HG03175 (cell line): ENCODE results near the gene IRF6.

Experiments
- ATAC-seq: cut with Tn5 transposase; IDR thresholded peaks from one replicate; pipeline ENCODE4 v1.9.1; 2021; ENCODE audit warnings: mild to moderate bottlenecking, moderate library complexity; ENCODE audit not compliant: unreplicated experiment

IRF6 gene

DNA sequence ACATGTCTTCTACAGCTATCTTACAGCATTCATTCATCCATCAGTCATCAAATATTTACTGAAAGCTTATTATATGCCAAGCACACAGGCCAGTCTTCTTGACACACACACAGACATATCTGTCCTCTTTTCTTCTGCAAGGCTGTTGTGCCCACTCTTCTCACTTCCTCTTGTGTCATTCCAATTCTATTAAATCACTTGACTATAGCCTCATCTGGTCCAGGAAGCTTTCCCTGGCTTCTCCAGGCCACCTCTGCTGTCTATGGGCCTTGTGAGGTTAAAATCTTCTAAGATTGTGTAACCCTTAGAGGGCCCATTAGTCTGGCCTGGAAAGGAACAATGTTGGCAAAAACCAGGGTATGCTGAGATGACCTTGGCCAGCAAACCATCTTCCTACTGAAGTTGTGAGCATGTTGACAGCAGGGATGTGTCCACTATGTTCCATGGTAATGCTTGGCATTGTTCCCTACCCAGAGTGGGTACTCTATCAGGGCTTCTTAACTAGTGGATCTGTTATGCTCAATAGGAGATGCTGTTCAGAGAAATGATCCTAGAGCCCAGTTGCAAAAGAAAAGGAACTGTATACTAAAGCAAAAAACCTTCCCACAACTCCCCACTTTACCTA is 44.8 kb downstream of the IRF6 start:
- no peak for ATAC-seq

DNA sequence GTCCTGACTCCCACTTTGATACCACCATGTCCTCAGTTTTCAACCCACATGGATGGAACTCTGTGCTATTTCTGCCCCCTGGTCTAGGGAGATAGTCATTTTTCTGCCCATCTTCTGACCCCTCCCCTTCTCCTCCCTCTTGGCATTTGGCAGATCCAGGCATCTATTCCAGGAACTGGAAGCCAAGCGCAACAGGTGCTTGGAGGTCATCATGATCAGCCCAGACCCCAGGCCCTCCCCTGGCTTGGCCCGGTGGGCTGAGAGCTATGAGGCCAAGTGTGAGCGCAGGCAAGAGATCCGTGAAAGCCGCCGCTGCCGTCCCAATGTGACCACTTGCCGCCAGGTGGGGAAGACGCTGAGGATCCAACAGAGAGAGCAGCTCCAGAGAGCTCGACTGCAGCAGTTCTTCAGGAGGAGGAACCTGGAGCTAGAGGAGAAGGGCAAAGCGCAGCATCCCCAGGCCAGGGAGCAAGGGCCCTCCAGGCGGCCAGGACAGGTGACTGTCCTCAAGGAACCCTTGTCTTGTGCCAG is 46.0 kb downstream of the IRF6 start:
- ATAC-seq = no peak

DNA sequence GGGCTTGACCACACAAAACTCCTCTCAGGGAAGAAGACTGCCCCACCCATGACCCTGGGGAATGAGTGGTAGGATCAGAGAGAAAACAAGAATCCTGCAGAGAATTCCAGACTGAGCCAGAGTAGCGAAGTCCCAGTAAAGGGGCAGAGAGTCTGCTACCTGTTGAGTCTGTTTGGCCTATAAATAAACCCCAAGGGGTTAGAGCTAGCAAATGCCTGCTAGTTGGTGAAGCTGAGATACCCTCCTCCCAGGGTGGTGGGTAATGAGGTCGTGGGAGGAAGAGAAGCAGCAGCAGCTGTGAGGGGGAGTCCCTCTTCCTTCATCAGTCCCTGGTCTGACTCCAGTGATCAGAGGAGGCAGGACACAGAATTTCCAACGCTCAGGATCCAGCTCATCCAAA is 47.5 kb downstream of the IRF6 start:
- ATAC-seq = no peak

DNA sequence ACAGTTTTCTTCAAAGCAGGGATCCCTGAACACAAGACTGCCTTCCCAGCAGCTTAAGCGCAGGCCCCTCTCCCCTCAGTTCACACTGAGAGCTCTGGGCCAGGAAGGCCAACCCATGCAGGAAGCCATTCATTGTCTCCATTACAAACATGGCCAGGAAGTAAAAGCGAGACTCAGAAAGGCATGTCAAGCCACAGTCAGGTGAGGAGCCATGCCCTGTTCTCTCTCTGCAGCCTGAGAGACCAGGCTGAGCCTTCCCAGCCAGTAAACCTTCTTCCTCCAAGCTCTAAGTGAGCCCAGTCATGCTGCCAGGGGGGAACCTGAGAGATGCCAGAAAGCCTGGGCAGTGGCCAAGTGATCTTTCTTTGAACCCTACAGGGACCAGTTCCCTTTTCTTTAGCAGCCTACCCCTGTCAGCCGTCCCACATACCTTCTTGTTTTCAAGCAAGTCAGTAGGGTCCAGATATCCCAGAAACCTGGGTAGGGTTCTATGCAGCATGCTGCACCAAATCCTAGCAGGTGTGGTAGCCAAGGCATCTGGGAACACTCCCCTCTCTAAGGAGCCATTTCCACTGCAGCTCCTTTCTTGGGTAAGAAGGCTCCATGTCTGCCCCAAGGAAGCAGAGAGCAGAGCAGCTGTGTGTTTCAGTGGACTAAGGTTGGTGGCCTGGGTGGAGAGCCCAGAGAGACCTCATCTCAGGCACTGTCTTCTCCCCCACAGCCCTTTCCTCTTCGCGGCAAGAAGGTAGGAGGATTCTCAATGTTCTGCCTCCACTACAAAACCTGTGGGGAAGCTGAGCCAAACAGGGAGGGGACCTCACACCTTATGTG is 49.1 kb downstream of the IRF6 start:
- ATAC-seq = peak; percentile 40

DNA sequence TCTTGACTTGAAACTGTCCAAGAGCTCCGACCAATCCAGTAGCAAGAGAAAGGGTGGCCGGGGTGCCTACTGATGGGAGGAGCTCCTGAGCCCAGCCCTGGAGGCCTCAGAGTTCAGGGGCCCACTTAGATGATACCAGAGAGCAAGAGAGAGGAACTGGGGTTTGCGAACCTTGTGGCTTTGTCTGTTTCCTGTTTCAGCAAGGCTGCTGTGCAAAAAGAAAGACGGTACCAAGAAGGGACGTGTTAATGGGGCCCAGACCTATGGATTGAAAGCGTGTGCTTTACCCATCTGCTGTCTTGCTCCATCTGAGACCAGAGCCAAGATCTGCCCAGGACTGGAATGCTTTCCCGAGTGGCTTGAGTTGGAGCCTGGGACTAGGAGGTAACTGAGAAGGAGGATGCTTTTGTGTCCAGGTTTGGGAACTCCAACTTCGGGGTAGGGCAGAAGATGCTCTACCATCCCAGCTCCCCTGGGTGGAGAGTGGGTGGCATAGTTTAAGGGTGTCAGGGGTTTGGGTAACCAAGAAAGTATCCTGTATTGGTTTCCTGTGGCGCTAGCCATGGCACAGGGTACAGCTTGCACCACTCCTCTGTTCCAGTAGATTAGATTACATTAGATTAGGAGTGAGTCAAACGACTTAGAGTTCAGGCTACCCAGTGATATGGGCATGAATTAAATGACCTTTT is 49.9 kb downstream of the IRF6 start, which contains the start of gene TRAF3IP3:
Gene TRAF3IP3, plus strand, starts transcription at position 128 of the 689 bp plus-strand sequence. CDS start 3,987 bp downstream, outside the sequence.
- ATAC-seq = peak; percentile 81

DNA sequence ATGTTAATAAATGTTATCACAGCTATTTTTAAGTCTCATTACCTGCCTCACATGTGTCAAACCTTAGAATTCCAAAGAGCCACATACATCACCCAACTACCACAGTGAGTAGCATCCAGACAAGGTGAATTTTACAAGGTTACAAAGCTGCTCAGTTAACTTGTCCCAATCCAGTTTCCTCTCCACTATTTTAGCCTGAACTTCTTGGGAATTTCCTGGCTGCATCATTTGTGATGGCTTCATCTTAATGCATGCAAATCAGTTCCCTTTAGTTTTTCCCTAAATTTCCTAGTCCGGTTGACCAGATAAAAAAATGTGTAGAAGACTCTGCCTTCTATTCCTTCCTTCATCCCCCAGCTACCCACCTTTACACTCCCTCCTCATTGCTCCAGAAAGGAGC is 50.7 kb downstream of the IRF6 start:
- no peak for ATAC-seq

DNA sequence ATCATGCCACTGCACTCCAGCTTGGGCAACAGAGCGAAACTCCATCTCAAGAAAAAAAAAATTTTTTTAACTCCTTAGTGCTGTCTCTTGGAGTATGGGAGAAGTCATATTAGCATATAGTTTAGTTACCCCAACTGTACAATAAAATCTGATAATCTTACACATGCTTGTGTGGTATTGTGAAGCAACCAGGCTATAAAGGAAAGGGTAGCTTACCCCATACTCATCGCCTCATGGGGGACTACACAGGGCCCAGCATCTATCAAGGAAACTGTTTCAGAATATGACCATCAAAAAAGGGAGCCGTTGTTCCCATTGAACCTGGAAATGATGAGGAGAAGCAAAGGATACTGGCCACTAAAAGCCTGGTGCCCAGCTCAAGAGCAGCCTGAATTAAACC is 53.1 kb downstream of the IRF6 start:
- no peak for ATAC-seq

DNA sequence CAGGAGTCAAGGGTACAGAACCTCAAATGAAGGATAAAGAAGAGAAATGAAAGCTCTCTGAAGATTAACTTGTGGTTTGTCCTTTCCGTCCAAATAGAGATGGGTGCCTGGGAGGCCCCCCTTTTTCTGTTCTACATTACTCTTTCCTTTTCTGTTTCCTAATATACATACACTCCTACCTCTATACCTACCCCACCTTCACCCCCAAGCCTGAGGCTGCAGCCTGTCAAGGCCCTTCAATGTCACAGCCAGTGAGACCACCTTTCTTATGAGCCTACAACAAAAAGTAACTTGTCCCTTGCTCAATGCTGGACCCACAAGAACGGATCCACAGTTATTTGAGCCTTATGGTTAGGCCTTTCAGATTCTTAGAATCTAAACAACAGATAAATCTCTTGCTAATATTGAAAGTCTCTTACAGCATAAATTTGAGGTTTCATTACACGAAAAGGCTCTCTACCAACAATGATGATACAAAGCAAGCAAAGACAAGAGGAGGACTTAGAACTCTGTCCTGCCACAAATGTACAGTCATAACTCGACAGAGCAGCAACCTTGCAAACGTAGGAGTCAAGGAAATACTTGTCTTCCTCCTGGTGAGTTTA is 54.2 kb downstream of the IRF6 start:
- peak; percentile 39 for ATAC-seq

DNA sequence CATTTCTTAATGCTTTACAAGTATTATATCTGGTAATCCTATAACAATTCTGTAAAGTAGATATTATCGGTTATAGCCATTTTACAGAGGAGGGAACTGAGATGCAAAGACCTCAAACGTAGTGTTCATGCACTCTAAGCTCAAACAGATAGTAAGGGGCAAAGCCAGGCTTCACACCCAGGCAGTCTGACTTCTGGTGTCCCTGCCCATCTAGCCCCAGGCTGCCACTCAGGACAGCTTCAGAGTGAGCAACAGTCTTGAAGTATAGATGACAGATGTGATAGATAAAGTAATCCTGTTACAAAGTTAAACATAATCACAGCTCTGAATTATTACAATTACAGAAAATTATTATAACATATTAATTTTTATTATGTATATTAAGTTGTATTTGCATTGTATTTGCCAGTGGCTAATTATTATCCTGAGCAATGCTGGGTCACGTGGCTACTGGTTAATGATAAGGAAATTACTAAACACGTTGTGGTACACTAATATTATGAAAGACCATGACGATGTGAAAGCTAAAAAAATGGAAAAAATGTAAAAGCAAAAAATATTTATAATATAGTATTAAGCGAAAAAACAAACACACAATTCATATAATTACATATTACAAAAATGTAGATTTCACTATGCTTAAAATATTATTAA is 56.1 kb downstream of the IRF6 start:
- ATAC-seq = no peak

DNA sequence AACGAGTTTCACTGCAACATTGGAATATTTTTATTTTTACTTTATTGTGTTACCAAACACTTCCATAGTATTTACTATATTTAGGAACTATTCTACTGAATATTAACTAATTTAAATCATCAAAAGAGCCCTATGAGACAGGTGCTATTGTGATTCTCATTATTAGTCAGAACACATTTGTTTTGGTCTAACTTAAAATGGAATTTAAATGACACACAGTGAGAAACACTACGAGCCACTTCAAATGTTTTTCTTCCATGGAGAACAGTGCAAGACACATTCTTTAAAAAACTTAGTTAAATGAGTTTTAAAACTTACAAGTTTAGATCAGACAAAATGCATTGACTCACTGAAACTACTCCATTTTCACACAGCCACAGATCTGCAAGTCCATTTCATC is 56.7 kb downstream of the IRF6 start:
- no peak for ATAC-seq

DNA sequence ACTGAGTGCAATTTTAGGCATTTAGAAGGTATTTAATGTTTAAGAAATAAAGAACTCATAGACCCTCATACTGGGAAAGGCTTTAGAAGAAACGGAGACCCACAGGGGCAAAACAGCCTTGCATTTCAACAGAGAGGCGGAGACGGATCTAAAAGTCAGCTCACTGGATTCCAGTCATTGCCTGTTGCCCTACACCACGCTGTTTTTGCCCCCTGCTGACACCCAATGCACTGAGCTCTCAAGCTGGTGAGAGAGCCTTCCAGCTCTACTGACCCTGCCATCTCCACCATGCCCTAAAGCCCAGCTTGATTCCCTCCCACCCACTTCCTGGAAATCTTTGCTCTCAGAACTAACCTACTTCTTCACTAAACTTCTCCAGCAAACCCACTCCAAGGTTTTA is 57.3 kb downstream of the IRF6 start:
- ATAC-seq = no peak

DNA sequence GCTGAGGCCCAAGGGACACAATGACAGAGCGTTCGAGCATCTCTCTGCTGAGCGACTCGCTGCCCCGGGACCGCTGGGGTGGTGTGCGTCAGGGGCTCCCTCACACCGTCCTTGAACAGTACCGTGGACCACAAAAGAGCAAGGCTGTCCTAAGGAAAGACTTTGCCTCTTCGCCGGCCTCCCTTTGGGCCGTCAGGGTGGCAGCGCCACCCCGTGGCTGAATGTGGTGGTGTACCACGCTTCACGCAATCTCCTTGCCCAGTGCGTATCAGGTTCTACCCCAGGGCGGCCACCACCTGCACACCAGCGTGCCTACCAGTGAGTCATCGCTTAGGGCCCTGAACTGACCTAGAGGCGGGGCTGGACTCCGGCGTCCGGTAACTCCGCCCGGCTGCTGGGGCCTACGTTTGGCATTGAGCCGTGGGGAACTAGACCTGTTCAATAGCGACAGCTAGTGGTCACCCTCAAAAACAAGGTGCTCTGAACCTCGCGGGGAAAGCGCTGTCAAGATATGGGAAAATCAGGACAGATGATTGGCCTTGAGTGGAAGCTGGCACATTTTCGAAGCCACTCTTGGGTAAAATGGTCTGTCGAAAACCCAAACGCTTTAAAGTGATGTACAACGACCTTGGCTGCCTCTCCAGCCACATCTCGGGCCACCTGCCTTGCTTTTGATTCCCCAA is 58.2 kb downstream of the IRF6 start:
- ATAC-seq = peak; percentile 84

DNA sequence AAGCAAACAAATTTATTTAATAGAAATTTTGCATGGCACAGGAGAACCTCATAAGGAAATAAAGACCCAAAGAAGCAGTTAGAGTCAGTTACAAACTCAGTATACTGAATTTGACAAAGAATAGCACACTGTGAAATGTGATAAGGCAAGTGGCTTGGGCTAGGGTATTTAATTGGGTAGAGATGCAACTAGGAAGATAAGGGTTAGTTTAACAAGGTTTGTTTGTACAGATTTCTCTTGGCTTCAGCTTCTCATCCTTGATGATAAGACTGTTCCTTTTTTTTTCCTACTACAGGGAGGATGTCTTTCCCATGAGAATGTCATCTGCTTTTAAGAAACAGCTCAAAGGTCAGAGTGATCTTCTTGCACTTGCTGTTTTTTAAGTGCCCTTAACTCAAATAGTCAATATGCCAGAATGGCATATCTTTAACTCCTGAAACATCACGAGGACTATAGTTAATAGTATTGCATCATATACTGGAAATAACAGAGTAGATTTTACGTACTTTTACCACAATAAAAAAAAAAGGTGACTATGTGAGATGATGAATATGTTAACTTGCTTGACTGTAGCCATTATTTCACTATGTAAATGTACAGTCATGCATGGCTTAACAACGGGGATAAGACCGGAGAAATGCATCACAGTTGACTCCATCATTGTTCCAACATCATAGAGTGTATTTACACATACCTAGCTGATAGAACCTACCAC is 59.3 kb downstream of the IRF6 start:
- ATAC-seq = no peak

DNA sequence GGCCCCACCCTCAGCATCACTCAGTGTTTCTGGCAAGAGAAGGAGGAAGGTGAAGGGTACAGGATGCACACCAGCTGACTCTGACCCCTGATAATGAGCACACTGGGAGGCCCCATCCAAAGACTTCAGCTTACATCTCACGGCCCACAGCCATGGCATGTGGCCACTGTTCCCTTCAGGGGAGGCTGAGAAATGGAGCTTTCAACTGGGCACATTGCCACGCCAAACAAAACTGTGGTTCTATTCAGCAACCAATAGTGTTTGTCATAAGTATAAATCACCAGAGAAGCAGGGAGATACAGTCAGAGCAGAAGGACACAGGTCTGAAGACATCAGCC is 62.8 kb downstream of the IRF6 start:
- ATAC-seq = no peak

DNA sequence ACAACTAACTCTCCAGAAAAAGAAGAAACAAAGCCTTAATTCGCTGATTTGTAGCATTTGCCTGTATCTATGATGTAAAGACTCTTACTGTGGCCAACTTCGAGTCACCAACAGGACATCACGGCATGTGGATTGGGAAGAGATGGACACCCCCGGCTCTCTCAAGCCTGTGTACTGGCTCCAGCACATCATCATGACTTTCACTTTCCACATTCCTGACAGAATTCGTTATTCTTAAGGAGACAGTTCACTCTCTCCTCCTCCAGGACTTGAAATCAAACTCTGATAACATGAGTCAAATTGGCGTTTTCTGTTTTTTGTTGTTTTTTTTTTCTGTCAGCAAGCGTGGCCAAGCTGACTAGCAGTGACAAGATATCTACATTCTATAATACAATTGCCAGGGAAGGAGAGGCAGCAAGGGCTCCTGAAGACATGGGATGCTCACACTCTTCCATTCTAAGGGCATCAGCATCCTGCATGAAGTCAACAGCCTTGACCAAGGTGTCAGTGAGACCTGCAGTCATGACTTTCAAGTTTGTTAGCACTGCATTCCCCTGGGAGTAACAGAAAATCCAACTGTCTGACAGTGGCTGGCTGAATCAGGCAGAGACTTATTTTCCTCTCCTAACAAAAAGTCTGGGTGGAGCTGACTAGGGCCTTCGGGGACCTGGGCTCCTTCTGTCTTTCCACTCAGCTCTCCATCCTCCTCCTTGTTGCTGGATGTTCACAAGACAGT is 63.4 kb downstream of the IRF6 start:
- no peak for ATAC-seq

DNA sequence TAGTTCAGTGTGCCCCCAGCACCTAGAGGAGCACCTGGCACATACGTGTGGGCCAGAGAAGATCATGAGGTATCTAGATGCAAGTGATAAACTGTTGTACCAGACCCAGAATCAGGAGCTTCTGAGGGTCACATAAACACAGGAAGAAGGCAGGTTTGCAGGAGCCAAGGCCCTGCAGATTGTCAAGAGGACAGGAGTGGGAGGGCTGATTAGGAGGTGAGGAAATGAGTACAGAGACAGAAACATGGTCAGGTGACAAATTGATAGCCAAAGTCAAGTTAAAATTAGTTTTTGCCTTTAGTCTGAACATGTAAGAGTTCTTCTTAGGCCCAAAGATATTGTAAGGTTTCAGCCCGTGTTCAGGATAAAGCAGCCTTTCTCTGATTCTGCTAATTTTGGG is 64.1 kb downstream of the IRF6 start:
- no peak for ATAC-seq

DNA sequence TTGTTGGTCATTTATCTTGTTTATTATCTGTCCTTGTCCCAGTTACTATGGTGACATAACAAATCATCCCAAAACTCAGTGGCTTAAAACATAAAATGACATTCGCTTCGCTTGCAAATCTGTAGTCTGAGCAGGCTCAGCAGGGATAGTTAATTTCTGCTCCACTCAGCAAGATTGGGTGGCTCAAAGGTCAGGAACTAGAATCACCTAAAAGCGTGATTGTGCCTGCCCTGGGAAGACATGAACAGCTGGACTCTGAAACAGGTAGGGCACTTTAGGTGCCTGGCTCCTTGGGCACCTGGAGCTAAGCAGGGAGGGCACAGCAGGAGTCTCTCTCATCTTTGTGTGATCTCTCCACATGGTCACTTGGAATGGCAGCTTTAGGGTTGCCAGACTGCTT is 64.7 kb downstream of the IRF6 start:
- no peak for ATAC-seq

DNA sequence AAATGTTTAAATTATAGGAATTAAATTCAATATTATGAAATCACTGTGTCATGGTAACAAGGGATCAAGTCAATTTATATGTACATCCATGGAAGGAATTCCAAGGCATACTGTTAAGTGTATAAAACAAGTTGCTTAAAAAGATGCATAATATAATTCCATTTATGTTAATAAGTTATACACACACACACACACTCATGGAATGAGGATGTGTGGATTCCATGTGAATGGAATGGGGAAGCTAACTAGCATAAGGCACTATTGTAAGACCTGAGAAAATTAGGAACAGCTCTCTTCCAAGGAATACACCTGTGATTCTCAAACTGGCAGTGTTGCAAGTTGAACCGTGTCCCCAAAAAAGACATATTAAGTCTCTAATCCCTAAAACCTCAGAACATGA is 67.7 kb downstream of the IRF6 start:
- ATAC-seq = no peak

DNA sequence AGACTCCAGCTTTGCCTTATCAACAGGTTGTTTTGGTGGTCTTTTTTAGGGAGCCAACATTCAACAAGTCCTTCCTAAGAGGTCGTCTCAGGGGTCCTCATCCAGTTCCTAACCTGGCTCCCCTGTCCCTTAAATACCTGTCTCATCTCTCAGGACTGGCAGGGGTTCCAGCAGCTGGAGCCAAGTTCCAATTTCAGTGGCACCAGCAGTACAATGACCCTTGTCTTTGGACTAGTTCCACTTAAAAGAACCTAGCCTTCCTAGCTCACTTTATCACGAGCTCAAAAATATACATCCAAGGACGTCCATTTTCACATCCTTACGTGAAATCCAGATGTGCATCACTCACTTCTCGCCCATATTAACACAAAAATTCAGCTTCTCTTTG is 68.8 kb downstream of the IRF6 start:
- ATAC-seq = no peak
